ENCODE results near the gene FLOT2.

GRCh38 chr17:28865946-28866752 is 31.4 kb downstream of the FLOT2 start:
- TF ChIP-seq, protein P1, sequence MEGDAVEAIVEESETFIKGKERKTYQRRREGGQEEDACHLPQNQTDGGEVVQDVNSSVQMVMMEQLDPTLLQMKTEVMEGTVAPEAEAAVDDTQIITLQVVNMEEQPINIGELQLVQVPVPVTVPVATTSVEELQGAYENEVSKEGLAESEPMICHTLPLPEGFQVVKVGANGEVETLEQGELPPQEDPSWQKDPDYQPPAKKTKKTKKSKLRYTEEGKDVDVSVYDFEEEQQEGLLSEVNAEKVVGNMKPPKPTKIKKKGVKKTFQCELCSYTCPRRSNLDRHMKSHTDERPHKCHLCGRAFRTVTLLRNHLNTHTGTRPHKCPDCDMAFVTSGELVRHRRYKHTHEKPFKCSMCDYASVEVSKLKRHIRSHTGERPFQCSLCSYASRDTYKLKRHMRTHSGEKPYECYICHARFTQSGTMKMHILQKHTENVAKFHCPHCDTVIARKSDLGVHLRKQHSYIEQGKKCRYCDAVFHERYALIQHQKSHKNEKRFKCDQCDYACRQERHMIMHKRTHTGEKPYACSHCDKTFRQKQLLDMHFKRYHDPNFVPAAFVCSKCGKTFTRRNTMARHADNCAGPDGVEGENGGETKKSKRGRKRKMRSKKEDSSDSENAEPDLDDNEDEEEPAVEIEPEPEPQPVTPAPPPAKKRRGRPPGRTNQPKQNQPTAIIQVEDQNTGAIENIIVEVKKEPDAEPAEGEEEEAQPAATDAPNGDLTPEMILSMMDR (IDR thresholded peaks at IDR 0.05; ENCODE audit: low read length) = no peak
- TF ChIP-seq EZH2 (IDR thresholded peaks at IDR 0.05; ENCODE audit: borderline replicate concordance, low read length) = no peak
